Bronchial epithelial cell (primary cell): ENCODE results near the gene SLC39A2. TPM values are rescaled to one million over a fixed set of nuclear protein-coding genes. Genes with fewer than 3 reads are reported as not detected.

Experiments used
- DNase-seq: peaks from one replicate; pipeline ENCODE4 v3.0.0-alpha.2; 2010; ENCODE audit warnings: low read depth
- FAIRE-seq: peaks from 2 replicates; lab custom pipeline; 2011; peaks lifted over from hg19 to GRCh38; lab: Jason Lieb, UNC
- H3K27me3 ChIP-seq: 2 replicates; pipeline ENCODE4 v1.5.1; 2011; ENCODE audit warnings: low read length; ENCODE audit not compliant: control insufficient read depth, insufficient read depth
- H3K36me3 ChIP-seq: 2 replicates; pipeline ENCODE4 v1.5.1; 2011; ENCODE audit warnings: low read length; ENCODE audit not compliant: control insufficient read depth, insufficient read depth
- H3K4me3 ChIP-seq: 2 replicates; pipeline ENCODE4 v1.5.1; 2011; ENCODE audit warnings: mild to moderate bottlenecking, low read depth, low read length, control low read depth
- total RNA-seq: library from RNA; depleted of rRNA; stranded (reverse); fragments of >200 nt; gene quantifications from 2 replicates; pipeline ENCODE4 v1.2.1, GENCODE V29; 2014
- TF ChIP-seq, protein P1 (sequence below): IDR thresholded peaks from 2 replicates; pipeline ENCODE4 v1.5.1; 2011; ENCODE audit warnings: mild to moderate bottlenecking, moderate library complexity, low read length, control low read depth, inconsistent platforms; ENCODE audit not compliant: insufficient read depth, severe bottlenecking

SLC39A2 gene
- total RNA-seq, 1 donor from 2014 or later, result under 0.01 TPM

- no peak for FAIRE-seq
- no peak overlapping the region for H3K4me3 ChIP-seq
- no peaks in the 10 kb centered on the region for H3K36me3 ChIP-seq
- no peaks in the 10 kb centered on the region for H3K27me3 ChIP-seq
- no peak for DNase-seq
- TF ChIP-seq, protein P1, sequence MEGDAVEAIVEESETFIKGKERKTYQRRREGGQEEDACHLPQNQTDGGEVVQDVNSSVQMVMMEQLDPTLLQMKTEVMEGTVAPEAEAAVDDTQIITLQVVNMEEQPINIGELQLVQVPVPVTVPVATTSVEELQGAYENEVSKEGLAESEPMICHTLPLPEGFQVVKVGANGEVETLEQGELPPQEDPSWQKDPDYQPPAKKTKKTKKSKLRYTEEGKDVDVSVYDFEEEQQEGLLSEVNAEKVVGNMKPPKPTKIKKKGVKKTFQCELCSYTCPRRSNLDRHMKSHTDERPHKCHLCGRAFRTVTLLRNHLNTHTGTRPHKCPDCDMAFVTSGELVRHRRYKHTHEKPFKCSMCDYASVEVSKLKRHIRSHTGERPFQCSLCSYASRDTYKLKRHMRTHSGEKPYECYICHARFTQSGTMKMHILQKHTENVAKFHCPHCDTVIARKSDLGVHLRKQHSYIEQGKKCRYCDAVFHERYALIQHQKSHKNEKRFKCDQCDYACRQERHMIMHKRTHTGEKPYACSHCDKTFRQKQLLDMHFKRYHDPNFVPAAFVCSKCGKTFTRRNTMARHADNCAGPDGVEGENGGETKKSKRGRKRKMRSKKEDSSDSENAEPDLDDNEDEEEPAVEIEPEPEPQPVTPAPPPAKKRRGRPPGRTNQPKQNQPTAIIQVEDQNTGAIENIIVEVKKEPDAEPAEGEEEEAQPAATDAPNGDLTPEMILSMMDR, result no peak
Measured at GRCh38 chr14:21043974-21044618, 45.0 kb downstream of the SLC39A2 start.

- no peak for FAIRE-seq
- DNase-seq, result no peak
- Histone ChIP-seq H3K27me3 (no peaks in the 10 kb centered on the region), H3K36me3 (no peaks in the 10 kb centered on the region), H3K4me3 (no peak overlapping the region)
- TF ChIP-seq, protein P1, result no peak
Measured at GRCh38 chr14:21047378-21047781, 48.3 kb downstream of the SLC39A2 start.

GRCh38 chr14:21048638-21049037 lies 49.5 kb downstream of the SLC39A2 start:
- DNase-seq (no peak), FAIRE-seq (no peak)
- TF ChIP-seq, protein P1, result no peak
- no peaks in the 10 kb centered on the region for H3K36me3 ChIP-seq
- no peaks in the 10 kb centered on the region for H3K27me3 ChIP-seq
- no peak overlapping the region for H3K4me3 ChIP-seq

DNA sequence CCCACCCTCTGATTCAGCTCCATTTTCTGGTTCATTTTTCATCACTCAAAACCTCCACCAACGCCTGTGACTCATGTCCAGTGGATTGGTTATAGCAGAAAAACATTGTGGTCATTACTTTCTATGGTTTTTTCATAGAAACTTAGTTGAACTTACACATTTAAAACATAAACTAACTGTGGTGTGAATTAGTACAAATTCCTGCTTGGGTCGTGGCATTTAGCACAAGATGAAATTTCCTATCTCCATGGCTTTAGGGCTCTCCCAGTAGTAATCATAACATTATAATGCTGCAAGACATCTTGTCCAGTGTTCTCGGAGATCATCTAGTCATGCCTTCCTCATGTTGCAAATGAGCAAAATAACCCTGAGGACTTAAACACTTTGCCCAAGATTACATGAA lies 50.2 kb downstream of the SLC39A2 start:
- DNase-seq (no peak), FAIRE-seq (no peak)
- TF ChIP-seq, protein P1, result no peak
- Histone ChIP-seq H3K4me3 (no peak overlapping the region), H3K27me3 (no peaks in the 10 kb centered on the region), H3K36me3 (no peaks in the 10 kb centered on the region)

- Histone ChIP-seq H3K27me3 (no peaks in the 10 kb centered on the region), H3K36me3 (no peaks in the 10 kb centered on the region), H3K4me3 (no peak overlapping the region)
- TF ChIP-seq, protein P1, result no peak
- no peak for DNase-seq
- no peak for FAIRE-seq
Measured at GRCh38 chr14:21050597-21050996, 51.5 kb downstream of the SLC39A2 start.

Other genes starting within 250 kb of the SLC39A2 start
- not detected in 2 replicates for gene EDDM3B, start 230.9 kb upstream of the SLC39A2 start, total RNA-seq
- gene RNASE6, start 218.0 kb upstream of the SLC39A2 start, total RNA-seq, result not detected in 2 replicates
- not detected in 2 replicates for gene RNASE1, start 196.4 kb upstream of the SLC39A2 start, total RNA-seq
- not detected in 2 replicates for gene RNASE3, start 107.9 kb upstream of the SLC39A2 start, total RNA-seq
- gene RNASE2, start 43.8 kb upstream of the SLC39A2 start, total RNA-seq, result not detected in 2 replicates
- gene METTL17, start 9.3 kb upstream of the SLC39A2 start, total RNA-seq, result 30.0 and 56.1 TPM in 2 replicates
- 9.2 and 23.3 TPM in 2 replicates for gene NDRG2, start 25.8 kb downstream of the SLC39A2 start, total RNA-seq
- not detected in 2 replicates for gene TPPP2, start 30.9 kb downstream of the SLC39A2 start, total RNA-seq
- gene RNASE13, start 35.5 kb downstream of the SLC39A2 start, total RNA-seq, result not detected in 2 replicates
- 8.2 and 12.1 TPM in 2 replicates for gene RNASE7, start 43.1 kb downstream of the SLC39A2 start, total RNA-seq
- not detected in 2 replicates for gene RNASE8, start 58.5 kb downstream of the SLC39A2 start, total RNA-seq
- gene ARHGEF40, start 71.0 kb downstream of the SLC39A2 start, total RNA-seq, result 3.3 and 6.8 TPM in 2 replicates
- gene ZNF219, start 99.4 kb downstream of the SLC39A2 start, total RNA-seq, result 7.8 and 8.2 TPM in 2 replicates
- gene TMEM253, start 101.8 kb downstream of the SLC39A2 start, total RNA-seq, result under 0.01 and 0.51 TPM in 2 replicates
- gene OR5AU1, start 156.8 kb downstream of the SLC39A2 start, total RNA-seq, result not detected in 2 replicates